Smooth muscle cell (in vitro differentiated cells): ENCODE measurements around the gene SELENOS. TPM values are rescaled to one million over a fixed set of nuclear protein-coding genes. Genes with fewer than 3 reads are reported as not detected.

Experiments used
- DNase-seq: peaks from one replicate; lab custom pipeline; 2025; ENCODE audit not compliant: unreplicated experiment; lab: John Stamatoyannopoulos, UW
- H2AFZ ChIP-seq: fragments of 200-600 bp; sonication (generic); 2 replicates; pipeline ENCODE4 v1.6.0; 2016; ENCODE audit warnings: antibody characterized with exemption, low read depth, mild to moderate bottlenecking
- H3F3A ChIP-seq: fragments of 200-600 bp; sonication (generic); 2 replicates; pipeline ENCODE4 v1.6.0; 2017; ENCODE audit warnings: antibody characterized with exemption, low read depth
- H3K27ac ChIP-seq: fragments of 200-600 bp; sonication (generic); 2 replicates; pipeline ENCODE4 v1.5.1; 2016; ENCODE audit warnings: low read depth, mild to moderate bottlenecking
- H3K27me3 ChIP-seq: fragments of 200-600 bp; sonication (generic); 2 replicates; pipeline ENCODE4 v1.6.1; 2016; ENCODE audit warnings: low read depth, mild to moderate bottlenecking
- H3K36me3 ChIP-seq: fragments of 200-600 bp; sonication (generic); 2 replicates; pipeline ENCODE4 v1.5.1; 2016; ENCODE audit warnings: low read depth
- H3K4me1 ChIP-seq: fragments of 200-600 bp; sonication (generic); 2 replicates; pipeline ENCODE4 v1.5.1; 2016; ENCODE audit warnings: low read depth
- H3K4me2 ChIP-seq: fragments of 200-600 bp; sonication (generic); 2 replicates; pipeline ENCODE4 v1.6.0; 2016; ENCODE audit warnings: mild to moderate bottlenecking
- H3K4me3 ChIP-seq: fragments of 200-600 bp; sonication (generic); 2 replicates; pipeline ENCODE4 v1.5.1; 2016; ENCODE audit warnings: mild to moderate bottlenecking
- H3K79me2 ChIP-seq: fragments of 200-600 bp; sonication (generic); 2 replicates; pipeline ENCODE4 v1.6.0; 2016; ENCODE audit warnings: low read depth, mild to moderate bottlenecking
- H3K9ac ChIP-seq: fragments of 200-600 bp; sonication (generic); 2 replicates; pipeline ENCODE4 v1.6.0; 2016; ENCODE audit warnings: low read depth
- H3K9me3 ChIP-seq: fragments of 200-600 bp; sonication (generic); replicated peaks from 2 replicates; pipeline ENCODE4 v1.5.1; 2016; ENCODE audit warnings: low read depth
- H4K20me1 ChIP-seq: fragments of 200-600 bp; sonication (generic); 2 replicates; pipeline ENCODE4 v1.6.0; 2016; ENCODE audit warnings: low read depth
- CTCF ChIP-seq: fragments of 200-600 bp; sonication (generic); IDR thresholded peaks from 2 replicates; pipeline ENCODE4 v1.5.1; 2017; ENCODE audit warnings: borderline replicate concordance, mild to moderate bottlenecking, antibody characterized with exemption; ENCODE audit not compliant: insufficient read depth, poor library complexity, severe bottlenecking
- WGBS: methylation state at CpG from one replicate; pipeline ENCODE4 v1.1.7; 2016; ENCODE audit warnings: low lambda C conversion rate; 5-methylcytosine and 5-hydroxymethylcytosine counted together
- polyA plus RNA-seq: library from polyadenylated mRNA; unstranded; fragments of >200 nt; fragmentation: Nextera tagmentation; extraction: Ambion mirVana; gene quantifications from 2 replicates; pipeline ENCODE4 v1.2.1, GENCODE V29; 2016
- total RNA-seq: library from RNA; depleted of rRNA; stranded (reverse); fragments of >200 nt; gene quantifications from 2 replicates; pipeline ENCODE4 v1.2.3, GENCODE V29; 2014

Gene SELENOS
- total and polyA plus RNA-seq, 2 experiments from 2014 or later, result 108 to 130 TPM

GRCh38 chr15:101318839-101319238 is 41.6 kb upstream of the SELENOS start:
- 67% methylated on average over 7 of the region's 7 CpGs for WGBS

GRCh38 chr15:101318147-101318819 is 41.0 kb upstream of the SELENOS start:
- H3K36me3 ChIP-seq, result no peaks in the 10 kb centered on the region
- no peak for TF ChIP-seq CTCF
- DNase-seq, result no peak
- no peaks in the 10 kb centered on the region for H3K27me3 ChIP-seq
- no peak overlapping the region for H3K4me3 ChIP-seq
- H3K4me2 ChIP-seq, result no peak overlapping the region
- no peak overlapping the region for H3K9ac ChIP-seq
- no peaks in the 10 kb centered on the region for H3F3A ChIP-seq
- H3K4me1 ChIP-seq, result no peaks in the 10 kb centered on the region
- 85% methylated on average over 20 of the region's 20 CpGs for WGBS
- no peaks in the 10 kb centered on the region for H3K9me3 ChIP-seq
- no peak overlapping the region for H3K27ac ChIP-seq
- H2AFZ ChIP-seq, result no peak overlapping the region
- H4K20me1 ChIP-seq, result no peaks in the 10 kb centered on the region
- H3K79me2 ChIP-seq, result no peaks in the 10 kb centered on the region

More at GRCh38 chr15:101318839-101319238, 41.6 kb upstream of the SELENOS start:
- Histone ChIP-seq H3K27ac (no peak overlapping the region), H3F3A (no peaks in the 10 kb centered on the region), H3K4me3 (no peak overlapping the region), H4K20me1 (no peaks in the 10 kb centered on the region), H3K36me3 (no peaks in the 10 kb centered on the region), H3K79me2 (no peaks in the 10 kb centered on the region), H2AFZ (no peak overlapping the region), H3K4me2 (no peak overlapping the region), H3K4me1 (no peaks in the 10 kb centered on the region), H3K9ac (no peak overlapping the region), H3K27me3 (no peaks in the 10 kb centered on the region), H3K9me3 (no peaks in the 10 kb centered on the region)
- no peak for TF ChIP-seq CTCF
- DNase-seq, result no peak

GRCh38 chr15:101317336-101317872 is 40.1 kb upstream of the SELENOS start:
- no peaks in the 10 kb centered on the region for H3K79me2 ChIP-seq
- H3K9me3 ChIP-seq, result no peaks in the 10 kb centered on the region
- H3F3A ChIP-seq, result no peaks in the 10 kb centered on the region
- no peak overlapping the region for H3K9ac ChIP-seq
- DNase-seq, result no peak
- no peak overlapping the region for H2AFZ ChIP-seq
- H3K27me3 ChIP-seq, result no peaks in the 10 kb centered on the region
- H3K4me1 ChIP-seq, result no peaks in the 10 kb centered on the region
- H3K27ac ChIP-seq, result no peak overlapping the region
- no peak overlapping the region for H3K4me3 ChIP-seq
- no peak for TF ChIP-seq CTCF
- H3K36me3 ChIP-seq, result no peaks in the 10 kb centered on the region
- 91% methylated on average over 6 of the region's 6 CpGs for WGBS
- no peak overlapping the region for H3K4me2 ChIP-seq
- no peaks in the 10 kb centered on the region for H4K20me1 ChIP-seq

GRCh38 chr15:101316529-101316928 is 39.2 kb upstream of the SELENOS start:
- Histone ChIP-seq H2AFZ (no peak overlapping the region), H3K9me3 (no peaks in the 10 kb centered on the region)

More at GRCh38 chr15:101316529-101316928, 39.2 kb upstream of the SELENOS start:
- no peak overlapping the region for H3K27ac ChIP-seq
- no peak overlapping the region for H3K9ac ChIP-seq
- H3K4me3 ChIP-seq, result no peak overlapping the region
- H3K27me3 ChIP-seq, result no peaks in the 10 kb centered on the region
- 91% methylated on average over 5 of the region's 5 CpGs for WGBS
- TF ChIP-seq CTCF, result no peak
- no peaks in the 10 kb centered on the region for H4K20me1 ChIP-seq
- H3K79me2 ChIP-seq, result no peaks in the 10 kb centered on the region
- no peaks in the 10 kb centered on the region for H3K36me3 ChIP-seq
- H3K4me2 ChIP-seq, result no peak overlapping the region
- no peaks in the 10 kb centered on the region for H3F3A ChIP-seq
- DNase-seq, result no peak
- no peaks in the 10 kb centered on the region for H3K4me1 ChIP-seq
